Small intestine (tissue), 7 donors: Measurements from ENCODE around the gene PLCL1. TPM values are rescaled to one million over a fixed set of nuclear protein-coding genes. Genes with fewer than 3 reads are reported as not detected.

Source experiments
- DNase-seq, 2 donors: peaks; one replicate each; pipeline versions ENCODE4 v3.0.0 to v3.0.0-alpha.2; 2013
- FAIRE-seq: peaks from 2 replicates; lab custom pipeline; 2012; peaks lifted over from hg19 to GRCh38; lab: Jason Lieb, UNC
- H3K27ac ChIP-seq, 3 donors: one replicate each; pipeline ENCODE4 v1.5.1; 2013; ENCODE audit warnings: low read length in 2 of 3, mild to moderate bottlenecking in 2 of 3, control low read depth in 1 of 3, inconsistent platforms in 1 of 3, low read depth in 1 of 3, moderate library complexity in 1 of 3
- H3K27me3 ChIP-seq, 3 donors: one replicate each; pipeline ENCODE4 v1.6.1; 2013; ENCODE audit warnings: low read length in 3 of 3, inconsistent platforms in 1 of 3; ENCODE audit not compliant: control insufficient read depth in 3 of 3, insufficient read depth in 3 of 3
- H3K36me3 ChIP-seq, 3 donors: one replicate each; pipeline ENCODE4 v1.6.1; 2013; ENCODE audit warnings: low read length in 3 of 3, inconsistent platforms in 1 of 3, low read depth in 1 of 3, mild to moderate bottlenecking in 1 of 3, moderate library complexity in 1 of 3; ENCODE audit not compliant: control insufficient read depth in 3 of 3, insufficient read depth in 2 of 3
- H3K4me1 ChIP-seq, 3 donors: one replicate each; pipeline ENCODE4 v1.6.1; 2013; ENCODE audit warnings: low read length in 2 of 3, inconsistent platforms in 1 of 3, low read depth in 1 of 3, mild to moderate bottlenecking in 1 of 3, moderate library complexity in 1 of 3; ENCODE audit not compliant: control insufficient read depth in 3 of 3, insufficient read depth in 2 of 3
- H3K4me3 ChIP-seq, 3 donors: one replicate each; pipeline ENCODE4 v1.5.1; 2013; ENCODE audit warnings: low read length in 3 of 3, control low read depth in 1 of 3, inconsistent platforms in 1 of 3, low read depth in 1 of 3, mild to moderate bottlenecking in 1 of 3, moderate library complexity in 1 of 3
- H3K9me3 ChIP-seq, 2 donors: one replicate each; pipeline ENCODE4 v1.6.1; 2013; ENCODE audit warnings: low read depth in 1 of 2, low read length in 1 of 2; ENCODE audit not compliant: control insufficient read depth in 2 of 2, insufficient read depth in 1 of 2
- WGBS, 3 donors: extraction: QIAGEN DNeasy Blood & Tissue Kit; methylation state at CpG; one replicate each; pipeline ENCODE4 v1.1.7; 2013; 5-methylcytosine and 5-hydroxymethylcytosine counted together
- polyA plus RNA-seq, 4 donors: library from polyadenylated mRNA; stranded (reverse) in 3 of 4; unstranded in 1 of 4; fragments of 200-250 nt in 3 of 4; fragments of 120-200 nt in 1 of 4; gene quantifications; one replicate each; pipeline versions ENCODE4 v1.2.1 to v1.2.3, GENCODE V29; 2013
- donor health status: healthy with polysubstance abuse.
- donor health status: control.
- donor health status: control.
- donor health status: Bipolar disorder and iron deficiency.
- donor health status: healthy.

Gene PLCL1
- polyA plus RNA-seq, 4 donors: 0.58 to 2.3 (median 0.81) TPM; not detected in 1

- 63 to 82% (median 78%) methylated on average over 1 of the region's 1 CpG for WGBS, 3 donors
- Histone ChIP-seq H3K27ac (no peak overlapping the region), H3K4me1 (peaks cover 0 to 4% (median 0%) of the 10 kb centered on the region in 3 donors), H3K27me3 (no peaks in the 10 kb centered on the region), H3K4me3 (no peak overlapping the region), H3K36me3 (no peaks in the 10 kb centered on the region), H3K9me3 (no peaks in the 10 kb centered on the region)
- FAIRE-seq (no peak), DNase-seq (no peak)
Observed at GRCh38 chr2:197888321-197888720, 83.9 kb downstream of the PLCL1 start.

GRCh38 chr2:197889041-197889440, 84.6 kb downstream of the PLCL1 start:
- no peaks in the 10 kb centered on the region for H3K27me3 ChIP-seq
- H3K4me3 ChIP-seq: no peak overlapping the region
- FAIRE-seq: no peak
- H3K27ac ChIP-seq: no peak overlapping the region
- 21 to 39% (median 38%) methylated on average over 2 of the region's 2 CpGs for WGBS, 3 donors
- no peak for DNase-seq
- no peaks in the 10 kb centered on the region for H3K36me3 ChIP-seq
- peaks cover 0 to 4% (median 0%) of the 10 kb centered on the region in 3 donors for H3K4me1 ChIP-seq
- no peaks in the 10 kb centered on the region for H3K9me3 ChIP-seq

- DNase-seq (no peak), FAIRE-seq (no peak)
- Histone ChIP-seq H3K4me3 (no peak overlapping the region), H3K36me3 (no peaks in the 10 kb centered on the region), H3K27ac (no peak overlapping the region), H3K27me3 (no peaks in the 10 kb centered on the region), H3K9me3 (no peaks in the 10 kb centered on the region), H3K4me1 (peaks cover 0 to 4% (median 0%) of the 10 kb centered on the region in 3 donors)
- 49 to 58% (median 53%) methylated on average over 1 of the region's 1 CpG for WGBS, 3 donors
Observed at GRCh38 chr2:197890168-197890567, 85.8 kb downstream of the PLCL1 start.

- 55 to 58% (median 58%) methylated on average over 7 of the region's 7 CpGs for WGBS, 3 donors
Observed at GRCh38 chr2:197891897-197892442, 87.6 kb downstream of the PLCL1 start.

GRCh38 chr2:197893403-197894177, 89.2 kb downstream of the PLCL1 start:
- 42 to 58% (median 52%) methylated on average over 6 of the region's 6 CpGs for WGBS, 3 donors
- FAIRE-seq (no peak), DNase-seq (no peak)
- H3K27ac ChIP-seq: no peak overlapping the region
- H3K4me1 ChIP-seq: peaks cover 0 to 4% (median 0%) of the 10 kb centered on the region in 3 donors
- no peaks in the 10 kb centered on the region for H3K36me3 ChIP-seq
- H3K9me3 ChIP-seq: no peaks in the 10 kb centered on the region
- no peak overlapping the region for H3K4me3 ChIP-seq
- no peaks in the 10 kb centered on the region for H3K27me3 ChIP-seq

More at GRCh38 chr2:197891897-197892442, 87.6 kb downstream of the PLCL1 start:
- Histone ChIP-seq H3K4me1 (peaks cover 0 to 4% (median 0%) of the 10 kb centered on the region in 3 donors), H3K4me3 (no peak overlapping the region), H3K36me3 (no peaks in the 10 kb centered on the region), H3K27ac (peak overlapping the region in 1 of 3 donors; percentile 72), H3K27me3 (no peaks in the 10 kb centered on the region), H3K9me3 (no peaks in the 10 kb centered on the region)
- DNase-seq (no peak), FAIRE-seq (no peak)

GRCh38 chr2:197894751-197895274, 90.4 kb downstream of the PLCL1 start:
- 21 to 63% (median 32%) methylated on average over 2 of the region's 2 CpGs for WGBS, 3 donors
- no peak for FAIRE-seq

GRCh38 chr2:197897960-197898678, 93.7 kb downstream of the PLCL1 start:
- DNase-seq: no peak
- no peak for FAIRE-seq
- Histone ChIP-seq H3K4me1 (no peaks in the 10 kb centered on the region), H3K36me3 (no peaks in the 10 kb centered on the region), H3K27me3 (no peaks in the 10 kb centered on the region), H3K4me3 (no peak overlapping the region), H3K27ac (no peak overlapping the region), H3K9me3 (no peaks in the 10 kb centered on the region)
- 84 to 92% (median 88%) methylated on average over 4 of the region's 4 CpGs for WGBS, 3 donors

More at GRCh38 chr2:197894751-197895274, 90.4 kb downstream of the PLCL1 start:
- Histone ChIP-seq H3K4me3 (no peak overlapping the region), H3K4me1 (peaks cover 0 to 4% (median 0%) of the 10 kb centered on the region in 3 donors), H3K9me3 (no peaks in the 10 kb centered on the region), H3K27ac (no peak overlapping the region), H3K27me3 (no peaks in the 10 kb centered on the region), H3K36me3 (no peaks in the 10 kb centered on the region)
- no peak for DNase-seq

- no peak overlapping the region for H3K27ac ChIP-seq
- DNase-seq (no peak), FAIRE-seq (no peak)
- no peaks in the 10 kb centered on the region for H3K4me1 ChIP-seq
- no peaks in the 10 kb centered on the region for H3K27me3 ChIP-seq
- H3K9me3 ChIP-seq: no peaks in the 10 kb centered on the region
- no peak overlapping the region for H3K4me3 ChIP-seq
- H3K36me3 ChIP-seq: no peaks in the 10 kb centered on the region
- 48 to 57% (median 55%) methylated on average over 2 of the region's 2 CpGs for WGBS, 3 donors
Observed at GRCh38 chr2:197904446-197904845, 100.1 kb downstream of the PLCL1 start.
